HG02610 (cell line): ENCODE measurements around the gene SPATS2L.

ENCODE experiments used
- ATAC-seq: cut with Tn5 transposase; IDR thresholded peaks from one replicate; pipeline ENCODE4 v1.9.1; 2021; ENCODE audit warnings: mild to moderate bottlenecking, moderate library complexity; ENCODE audit not compliant: unreplicated experiment

The SPATS2L gene

GRCh38 chr2:200461846-200462710 is 155.6 kb downstream of the SPATS2L start:
- no peak for ATAC-seq

DNA sequence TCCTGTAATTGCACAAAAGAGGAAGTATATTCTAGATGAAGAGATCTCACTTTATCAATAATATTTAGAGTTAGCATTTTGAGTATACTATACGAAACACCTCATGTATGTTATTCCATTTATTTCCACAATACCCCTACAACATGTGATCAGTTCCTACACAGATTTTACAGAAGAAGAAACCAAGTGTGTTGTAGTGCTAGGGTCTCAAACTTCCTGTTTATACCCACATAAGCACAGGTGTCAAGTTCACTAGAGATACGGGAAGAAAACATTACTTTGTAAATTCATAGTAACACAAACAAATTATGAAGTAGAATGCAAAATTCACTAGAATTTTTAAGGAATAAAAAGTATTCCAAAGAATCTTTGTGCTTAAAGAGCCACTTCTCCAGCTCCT is 157.0 kb downstream of the SPATS2L start:
- ATAC-seq: no peak

DNA sequence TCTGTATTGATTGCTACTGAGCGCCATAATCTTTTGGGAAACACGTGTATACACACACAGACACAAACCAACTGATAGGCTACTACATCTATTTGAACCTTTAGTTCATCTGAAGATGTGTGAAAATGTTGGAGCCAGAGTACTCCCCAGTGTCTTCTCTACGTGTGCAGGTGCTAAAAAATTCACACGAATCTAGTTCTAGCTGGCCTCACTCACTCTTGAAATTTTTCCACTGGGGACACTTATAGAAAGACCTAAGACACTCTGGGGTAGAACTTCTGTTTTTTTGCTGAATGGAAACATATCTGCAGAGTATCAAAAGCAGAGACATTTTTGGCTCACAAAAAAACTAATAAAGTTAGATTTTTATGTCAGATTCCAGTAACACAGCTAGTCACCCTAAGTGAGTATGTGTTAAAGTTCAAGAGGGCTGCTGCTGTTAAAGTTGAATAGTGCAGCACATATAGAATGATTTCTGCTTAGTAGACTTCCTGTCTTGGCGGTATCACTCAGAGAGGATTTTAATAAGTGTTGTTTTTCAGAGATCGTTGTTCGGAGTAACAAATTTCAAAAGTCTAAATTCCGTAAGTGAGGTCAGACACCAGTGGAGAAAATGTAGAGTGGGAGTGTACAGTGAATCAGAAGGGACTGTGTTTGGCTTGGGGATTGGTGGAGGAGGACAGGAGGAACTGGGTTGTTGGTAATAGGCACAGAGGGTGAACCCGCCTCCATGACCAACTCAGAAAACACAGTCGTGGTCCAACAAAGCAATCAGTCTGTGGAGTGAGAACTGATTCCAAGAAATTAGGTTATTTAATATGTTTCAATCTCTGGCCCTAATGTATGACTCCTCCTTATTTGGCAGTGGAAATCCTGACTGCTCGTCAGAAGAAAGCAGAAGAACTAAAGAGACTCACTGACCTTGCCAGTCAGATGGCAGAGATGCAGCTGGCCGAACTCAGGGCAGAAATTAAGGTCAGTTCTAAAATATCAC is 160.2 kb downstream of the SPATS2L start:
- peak; percentile 20 for ATAC-seq

GRCh38 chr2:200467806-200468681 is 161.6 kb downstream of the SPATS2L start:
- no peak for ATAC-seq

DNA sequence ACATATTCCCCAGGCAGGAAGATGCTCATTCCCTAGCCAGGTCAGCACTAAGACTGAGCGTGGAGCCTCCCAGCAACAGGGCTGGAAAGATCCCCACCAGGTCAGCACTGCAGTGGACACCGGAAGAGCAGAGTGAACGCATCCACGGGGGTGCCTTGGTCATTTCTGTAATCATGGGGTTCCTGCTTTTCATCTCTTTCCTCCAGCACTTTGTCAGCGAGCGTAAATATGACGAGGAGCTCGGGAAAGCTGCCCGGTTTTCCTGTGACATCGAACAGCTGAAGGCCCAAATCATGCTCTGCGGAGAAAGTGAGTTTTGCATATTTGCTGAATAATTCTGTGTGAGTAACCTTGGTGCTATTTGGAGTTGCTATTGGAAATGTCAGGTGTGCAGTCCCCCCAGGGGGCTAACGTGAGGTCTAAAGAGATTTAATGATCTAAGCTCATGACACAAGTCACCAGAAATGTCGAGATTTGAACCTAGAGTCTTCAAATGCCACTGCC is 163.3 kb downstream of the SPATS2L start:
- no peak for ATAC-seq

DNA sequence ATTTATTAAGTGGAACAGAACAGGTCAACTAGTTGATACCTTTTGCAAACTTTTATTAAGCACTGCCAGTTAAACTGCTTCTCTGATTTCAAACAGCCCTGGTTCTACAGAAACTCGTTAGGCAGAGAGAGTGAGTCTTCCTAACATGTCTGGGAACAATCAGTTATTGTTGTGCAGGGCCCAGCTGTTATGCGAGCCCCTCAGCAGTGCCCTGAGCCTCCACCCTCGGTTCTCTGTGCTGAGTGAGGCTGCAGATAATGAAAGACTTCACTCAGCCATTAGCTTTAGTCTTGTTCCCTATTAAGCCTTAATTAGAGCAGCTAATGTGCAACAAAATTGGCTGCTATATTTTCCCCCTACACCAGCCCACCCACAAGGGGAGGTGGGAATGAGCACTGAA is 163.7 kb downstream of the SPATS2L start:
- no peak for ATAC-seq

GRCh38 chr2:200471324-200471848 is 164.9 kb downstream of the SPATS2L start:
- peak; percentile 88 for ATAC-seq

GRCh38 chr2:200471928-200472645 is 165.6 kb downstream of the SPATS2L start:
- ATAC-seq: peak; percentile 21

- no peak for ATAC-seq
Observed at GRCh38 chr2:200472853-200473464, 166.5 kb downstream of the SPATS2L start.

GRCh38 chr2:200475795-200476194 is 169.3 kb downstream of the SPATS2L start:
- ATAC-seq: no peak

DNA sequence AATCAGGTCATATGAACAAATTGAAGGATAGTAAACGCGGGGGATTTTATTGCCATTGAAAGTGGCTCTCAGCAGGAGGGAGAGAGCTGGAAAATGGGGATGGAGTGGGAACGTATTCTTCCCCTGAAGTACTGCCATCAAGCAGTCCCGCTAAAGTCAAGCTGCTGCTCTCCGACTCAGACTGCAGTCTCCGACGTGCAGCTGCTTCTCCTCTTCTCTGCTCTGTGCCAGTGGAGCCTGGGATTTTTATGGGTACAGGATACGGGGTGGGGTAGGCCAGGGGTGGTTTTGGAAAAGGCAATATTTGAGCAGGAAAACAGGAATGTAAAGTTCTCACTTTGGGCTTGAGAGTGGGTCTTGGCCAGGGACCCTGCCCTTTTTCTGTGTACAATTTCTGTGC is 170.3 kb downstream of the SPATS2L start:
- ATAC-seq: no peak

DNA sequence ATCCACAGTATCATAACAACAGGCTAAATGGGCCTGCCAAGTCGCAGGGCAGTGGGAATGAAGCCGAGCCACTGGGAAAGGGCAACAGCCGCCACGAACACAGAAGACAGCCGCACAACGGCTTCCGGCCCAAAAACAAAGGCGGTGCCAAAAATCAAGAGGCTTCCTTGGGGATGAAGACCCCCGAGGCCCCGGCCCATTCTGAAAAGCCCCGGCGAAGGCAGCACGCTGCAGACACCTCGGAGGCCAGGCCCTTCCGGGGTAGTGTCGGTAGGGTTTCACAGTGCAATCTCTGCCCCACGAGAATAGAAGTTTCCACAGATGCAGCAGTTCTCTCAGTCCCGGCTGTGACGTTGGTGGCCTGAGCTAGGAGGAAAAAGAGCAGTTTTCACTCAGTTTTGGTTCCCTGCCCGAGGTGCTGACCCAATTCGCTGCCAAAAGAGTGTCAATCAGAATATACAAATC is 171.2 kb downstream of the SPATS2L start:
- ATAC-seq: no peak

GRCh38 chr2:200479692-200480265 is 173.3 kb downstream of the SPATS2L start:
- no peak for ATAC-seq

- peak; percentile 37 for ATAC-seq
Observed at GRCh38 chr2:200482194-200482593, 175.7 kb downstream of the SPATS2L start.

DNA sequence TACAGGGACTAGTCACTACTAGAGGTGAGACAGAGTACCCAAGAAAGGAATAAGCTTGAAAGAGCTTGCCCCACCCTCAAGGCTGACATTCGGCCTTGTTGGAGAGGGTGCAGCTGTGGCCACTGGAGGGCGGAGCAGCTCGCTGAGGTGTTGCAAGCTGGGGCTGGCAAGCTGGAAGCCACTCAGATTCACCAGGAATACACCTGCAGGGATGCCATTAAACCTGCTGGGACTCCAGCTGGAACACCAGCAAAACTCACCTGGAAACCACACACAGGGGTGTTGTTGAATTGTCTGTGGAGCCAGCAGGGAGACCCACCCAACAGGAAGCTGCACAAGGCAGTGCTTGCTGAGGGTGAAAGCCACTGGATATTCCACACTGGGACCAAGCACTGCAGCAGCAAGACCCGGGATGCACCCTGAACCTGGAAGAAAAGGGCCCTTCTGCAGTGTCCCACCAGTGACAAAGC is 177.3 kb downstream of the SPATS2L start:
- ATAC-seq: peak; percentile 36

DNA sequence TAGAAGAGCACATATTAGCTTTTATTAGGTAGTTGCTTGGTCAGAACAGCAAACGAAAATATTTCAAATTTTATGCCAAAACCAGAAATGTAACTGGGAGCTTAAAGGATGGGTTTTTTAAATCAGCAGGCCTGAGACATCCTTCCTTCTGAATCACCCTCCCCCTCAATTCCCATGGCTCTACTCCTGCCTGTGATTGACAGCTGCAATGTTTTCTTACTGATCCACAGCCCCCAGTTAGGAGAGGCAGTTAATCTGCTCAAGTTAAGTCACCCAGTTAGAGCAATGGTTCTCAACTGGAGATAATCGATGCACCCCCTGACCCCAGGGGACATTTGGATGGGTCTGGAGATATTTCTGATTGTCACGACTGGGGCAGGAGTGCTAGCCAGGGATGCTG is 178.4 kb downstream of the SPATS2L start:
- no peak for ATAC-seq

- ATAC-seq: no peak
Observed at GRCh38 chr2:200486529-200486928, 180.0 kb downstream of the SPATS2L start.

DNA sequence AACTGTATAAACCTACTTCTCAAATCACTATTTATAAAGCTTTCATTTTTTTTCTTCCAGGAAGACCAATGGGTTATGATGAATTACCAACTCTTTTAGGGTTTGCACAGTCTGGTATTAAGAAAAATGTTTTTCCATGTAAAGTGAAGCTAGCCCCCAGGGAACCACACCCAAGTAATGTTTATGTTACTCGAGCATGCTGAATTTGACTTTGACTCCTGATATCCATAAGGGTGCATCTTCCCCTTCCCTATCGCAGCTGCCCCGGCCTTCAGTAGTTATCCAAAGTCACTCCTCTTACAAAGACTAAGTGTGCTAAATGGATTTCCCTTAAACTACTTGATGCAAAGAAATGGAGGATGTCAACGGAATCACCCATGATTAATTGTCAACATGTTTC is 181.7 kb downstream of the SPATS2L start:
- ATAC-seq: no peak

DNA sequence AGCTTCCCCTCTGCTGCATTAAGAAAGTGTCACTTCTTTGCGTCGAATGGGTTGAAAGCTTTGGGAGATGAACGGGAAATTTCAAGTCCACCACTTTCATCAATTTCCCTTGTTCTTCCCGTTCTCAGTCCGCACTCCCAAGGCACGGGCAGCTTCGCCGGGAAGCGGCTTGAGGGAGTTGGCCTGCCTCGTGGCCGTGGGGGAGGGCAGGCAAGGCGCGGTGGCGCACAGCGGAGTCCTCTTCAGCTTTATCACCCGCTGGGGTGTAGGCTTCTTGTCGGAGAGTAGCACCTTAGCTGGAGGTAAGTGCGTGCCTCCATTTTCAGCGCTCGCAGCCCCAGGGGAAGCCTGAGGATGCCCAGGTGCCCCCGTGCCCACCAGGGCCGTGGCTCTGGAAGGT is 183.5 kb downstream of the SPATS2L start:
- ATAC-seq: no peak
